HEK293 (cell line): Measurements from ENCODE around the gene BRCA1.

Experiments used
- AEBP2 ChIP-seq: fragments of 450-650 bp; formaldehyde crosslinking; IDR thresholded peaks from 2 replicates; pipeline ENCODE4 v1.5.1; 2016; ENCODE audit warnings: missing biosample characterization, missing genetic modification characterization, borderline replicate concordance
- BCL11B ChIP-seq: fragments of 450-650 bp; formaldehyde crosslinking; IDR thresholded peaks from 2 replicates; pipeline ENCODE4 v1.5.1; 2016; ENCODE audit warnings: low read depth, missing biosample characterization, missing genetic modification characterization
- CTCF ChIP-seq: fragments of 450-650 bp; formaldehyde crosslinking; IDR thresholded peaks from 2 replicates; pipeline ENCODE4 v1.5.1; 2016; ENCODE audit warnings: missing biosample characterization, missing genetic modification characterization
- HIC1 ChIP-seq: fragments of 450-650 bp; formaldehyde crosslinking; IDR thresholded peaks from 2 replicates; pipeline ENCODE4 v1.5.1; 2016; ENCODE audit warnings: missing biosample characterization, missing genetic modification characterization
- HOXA7 ChIP-seq: sonication (generic); formaldehyde crosslinking; IDR thresholded peaks from 2 replicates; pipeline ENCODE4 v1.8.1; 2022; ENCODE audit warnings: missing genetic modification reagents, borderline replicate concordance
- KLF7 ChIP-seq: fragments of 450-650 bp; formaldehyde crosslinking; IDR thresholded peaks from 2 replicates; pipeline ENCODE4 v1.5.1; 2016; ENCODE audit warnings: missing biosample characterization, missing genetic modification characterization, borderline replicate concordance
- SP2 ChIP-seq: fragments of 450-650 bp; formaldehyde crosslinking; IDR thresholded peaks from 2 replicates; pipeline ENCODE4 v1.5.1; 2016; ENCODE audit warnings: missing biosample characterization, missing genetic modification characterization
- ZBTB20 ChIP-seq: fragments of 450-650 bp; formaldehyde crosslinking; IDR thresholded peaks from 2 replicates; pipeline ENCODE4 v1.5.1; 2016; ENCODE audit warnings: missing biosample characterization, missing genetic modification characterization
- ZBTB26 ChIP-seq: fragments of 450-650 bp; formaldehyde crosslinking; optimal IDR thresholded peaks from 2 replicates; pipeline ENCODE3; 2016; ENCODE audit warnings: missing biosample characterization, mild to moderate bottlenecking, missing genetic modification characterization
- ZBTB48 ChIP-seq: fragments of 450-650 bp; formaldehyde crosslinking; IDR thresholded peaks from 2 replicates; pipeline ENCODE4 v1.5.1; 2016; ENCODE audit warnings: missing biosample characterization, missing genetic modification characterization
- ZBTB6 ChIP-seq: fragments of 450-650 bp; formaldehyde crosslinking; IDR thresholded peaks from 2 replicates; pipeline ENCODE4 v1.5.1; 2017; ENCODE audit warnings: missing biosample characterization, missing genetic modification characterization
- ZEB2 ChIP-seq: fragments of 450-650 bp; formaldehyde crosslinking; IDR thresholded peaks from 2 replicates; pipeline ENCODE4 v1.5.1; 2016; ENCODE audit warnings: missing biosample characterization, missing genetic modification characterization
- ZNF10 ChIP-seq: fragments of 450-650 bp; formaldehyde crosslinking; IDR thresholded peaks from 2 replicates; pipeline ENCODE4 v1.5.1; 2017; ENCODE audit warnings: missing biosample characterization, missing genetic modification characterization
- ZNF146 ChIP-seq: fragments of 450-650 bp; formaldehyde crosslinking; IDR thresholded peaks from 2 replicates; pipeline ENCODE4 v1.5.1; 2016; ENCODE audit warnings: missing biosample characterization, missing genetic modification characterization
- ZNF155 ChIP-seq: fragments of 450-650 bp; formaldehyde crosslinking; IDR thresholded peaks from 2 replicates; pipeline ENCODE4 v1.5.1; 2016; ENCODE audit warnings: missing biosample characterization, missing genetic modification characterization
- ZNF221 ChIP-seq: fragments of 450-650 bp; formaldehyde crosslinking; IDR thresholded peaks from 2 replicates; pipeline ENCODE4 v1.5.1; 2017; ENCODE audit warnings: missing biosample characterization, missing genetic modification characterization, borderline replicate concordance
- ZNF362 ChIP-seq: fragments of 450-650 bp; formaldehyde crosslinking; IDR thresholded peaks from 2 replicates; pipeline ENCODE4 v1.5.1; 2016; ENCODE audit warnings: missing biosample characterization, missing genetic modification characterization
- ZNF398 ChIP-seq: fragments of 450-650 bp; formaldehyde crosslinking; IDR thresholded peaks from 2 replicates; pipeline ENCODE4 v1.5.1; 2017; ENCODE audit warnings: missing biosample characterization, missing genetic modification characterization
- ZNF404 ChIP-seq: fragments of 450-650 bp; formaldehyde crosslinking; IDR thresholded peaks from 2 replicates; pipeline ENCODE4 v1.5.1; 2017; ENCODE audit warnings: missing biosample characterization, missing genetic modification characterization
- ZNF426 ChIP-seq: fragments of 450-650 bp; formaldehyde crosslinking; IDR thresholded peaks from 2 replicates; pipeline ENCODE4 v1.5.1; 2017; ENCODE audit warnings: missing biosample characterization, missing genetic modification characterization, mild to moderate bottlenecking, inconsistent platforms, moderate library complexity
- ZNF501 ChIP-seq: fragments of 450-650 bp; formaldehyde crosslinking; IDR thresholded peaks from 2 replicates; pipeline ENCODE4 v1.5.1; 2016; ENCODE audit warnings: missing biosample characterization, missing genetic modification characterization
- ZNF510 ChIP-seq: fragments of 450-650 bp; formaldehyde crosslinking; IDR thresholded peaks from 2 replicates; pipeline ENCODE4 v1.5.1; 2018; ENCODE audit warnings: mild to moderate bottlenecking, missing genetic modification characterization, missing biosample characterization; ENCODE audit not compliant: insufficient replicate concordance
- ZNF514 ChIP-seq: fragments of 450-650 bp; formaldehyde crosslinking; IDR thresholded peaks from 2 replicates; pipeline ENCODE4 v1.5.1; 2016; ENCODE audit warnings: missing biosample characterization, missing genetic modification characterization
- ZNF558 ChIP-seq: fragments of 450-650 bp; formaldehyde crosslinking; IDR thresholded peaks from 2 replicates; pipeline ENCODE4 v1.5.1; 2016; ENCODE audit warnings: missing biosample characterization, missing genetic modification characterization
- ZNF610 ChIP-seq: fragments of 450-650 bp; formaldehyde crosslinking; IDR thresholded peaks from 2 replicates; pipeline ENCODE4 v1.5.1; 2016; ENCODE audit warnings: missing biosample characterization, missing genetic modification characterization, borderline replicate concordance
- ZNF654 ChIP-seq: fragments of 450-650 bp; formaldehyde crosslinking; IDR thresholded peaks from 2 replicates; pipeline ENCODE4 v1.5.1; 2016; ENCODE audit warnings: low read depth, missing biosample characterization, missing genetic modification characterization
- ZNF747 ChIP-seq: fragments of 450-650 bp; formaldehyde crosslinking; IDR thresholded peaks from 2 replicates; pipeline ENCODE4 v1.5.1; 2016; ENCODE audit warnings: missing biosample characterization, missing genetic modification characterization
- ZNF768 ChIP-seq: fragments of 450-650 bp; formaldehyde crosslinking; IDR thresholded peaks from 2 replicates; pipeline ENCODE4 v1.5.1; 2018; ENCODE audit warnings: missing biosample characterization, mild to moderate bottlenecking, missing genetic modification characterization

Gene BRCA1

GRCh38 chr17:43024407-43025289 is 100.5 kb downstream of the BRCA1 start, which contains the start of gene RND2 (continued):
- peak; percentile 44; the same call in 1 of the 2 replicates for TF ChIP-seq ZNF558 (tag by site-specific recombination)
- TF ChIP-seq KLF7 (tag by site-specific recombination): no peak; the same call in 1 of the 2 replicates
- TF ChIP-seq ZBTB48 (tag by site-specific recombination): peak; percentile 14; the same call in 1 of the 2 replicates
- TF ChIP-seq ZNF398 (tag by site-specific recombination): peak; percentile 65; the same call in 1 of the 2 replicates
- no peak for TF ChIP-seq ZNF768 (tag by site-specific recombination)
- peak; percentile 85 for TF ChIP-seq ZNF501 (tag by site-specific recombination)
- TF ChIP-seq ZNF426: no peak
- TF ChIP-seq ZBTB26 (tag by site-specific recombination): peak; percentile 52
- peak; percentile 94 for TF ChIP-seq ZEB2 (tag by site-specific recombination)
- no peak for TF ChIP-seq ZBTB20
- no peak for TF ChIP-seq HOXA7 (CRISPR knock-in tag)
- no peak for TF ChIP-seq AEBP2 (tag by site-specific recombination)
- TF ChIP-seq ZNF654: peak; percentile 89
- no peak for TF ChIP-seq BCL11B (tag by site-specific recombination)
- TF ChIP-seq ZNF514 (tag by site-specific recombination): no peak
- TF ChIP-seq ZNF404: no peak
- no peak for TF ChIP-seq ZNF146 (tag by site-specific recombination)
- no peak for TF ChIP-seq ZNF747
- peak; percentile 71; the same call in 1 of the 2 replicates for TF ChIP-seq ZBTB6
- TF ChIP-seq ZNF221: no peak
- TF ChIP-seq ZNF10 (tag by site-specific recombination): no peak
- peak; percentile 84 for TF ChIP-seq HIC1 (tag by site-specific recombination)
- no peak for TF ChIP-seq ZNF155 (tag by site-specific recombination)
- TF ChIP-seq CTCF (tag by site-specific recombination): peak; percentile 97
- TF ChIP-seq ZNF610 (tag by site-specific recombination): peak; percentile 78; the same call in 1 of the 2 replicates
- TF ChIP-seq ZNF510: no peak
- TF ChIP-seq ZNF362 (tag by site-specific recombination): no peak
- peak; percentile 51 for TF ChIP-seq SP2 (tag by site-specific recombination)
